Neural progenitor cell (in vitro differentiated cells): ENCODE measurements around the gene RBFOX1. TPM values are rescaled to one million over a fixed set of nuclear protein-coding genes. Genes with fewer than 3 reads are reported as not detected.

Experiments
- DNase-seq: peaks from one replicate; pipeline ENCODE4 v3.0.0-alpha.2; 2016; ENCODE audit warnings: low spot score
- H2AFZ ChIP-seq: fragments of 200-600 bp; sonication (generic); replicated peaks from 2 replicates; pipeline ENCODE4 v1.6.1; 2016; ENCODE audit warnings: antibody characterized with exemption
- H3F3A ChIP-seq: fragments of 200-600 bp; sonication (generic); 2 replicates; pipeline ENCODE4 v1.6.1; 2016; ENCODE audit warnings: antibody characterized with exemption, low read depth
- H3K27ac ChIP-seq: fragments of 200-600 bp; sonication (generic); 2 replicates; pipeline ENCODE4 v1.5.1; 2016; ENCODE audit warnings: mild to moderate bottlenecking
- H3K27me3 ChIP-seq: fragments of 200-600 bp; sonication (generic); 2 replicates; pipeline ENCODE4 v1.6.1; 2016; ENCODE audit warnings: mild to moderate bottlenecking, moderate library complexity
- H3K36me3 ChIP-seq: fragments of 200-600 bp; sonication (generic); 2 replicates; pipeline ENCODE4 v1.5.1; 2016
- H3K4me1 ChIP-seq: fragments of 200-600 bp; sonication (generic); 2 replicates; pipeline ENCODE4 v1.6.1; 2016; ENCODE audit warnings: mixed run types
- H3K4me2 ChIP-seq: fragments of 200-600 bp; sonication (generic); 2 replicates; pipeline ENCODE4 v1.6.1; 2016
- H3K4me3 ChIP-seq: fragments of 200-600 bp; sonication (generic); 2 replicates; pipeline ENCODE4 v1.5.1; 2016
- H3K79me2 ChIP-seq: fragments of 200-600 bp; sonication (generic); 2 replicates; pipeline ENCODE4 v1.6.1; 2016; ENCODE audit warnings: low read depth
- H3K9ac ChIP-seq: fragments of 200-600 bp; sonication (generic); 2 replicates; pipeline ENCODE4 v1.6.1; 2016
- H3K9me3 ChIP-seq: fragments of 200-600 bp; sonication (generic); 2 replicates; pipeline ENCODE4 v1.5.1; 2016; ENCODE audit warnings: low read depth
- H4K20me1 ChIP-seq: fragments of 200-600 bp; sonication (generic); 2 replicates; pipeline ENCODE4 v1.6.1; 2016; ENCODE audit warnings: low read depth
- H3K27ac Mint-ChIP-seq: 3 replicates; pipeline ENCODE4 v1.8.0; 2021; ENCODE audit warnings: mixed read lengths
- H3K27me3 Mint-ChIP-seq: 2 replicates; pipeline ENCODE4 v1.8.0; 2022; ENCODE audit warnings: low read depth, mild to moderate bottlenecking, inconsistent platforms, moderate library complexity, mixed read lengths; ENCODE audit not compliant: insufficient read depth
- H3K36me3 Mint-ChIP-seq: 3 replicates; pipeline ENCODE4 v1.8.0; 2021; ENCODE audit warnings: mixed read lengths
- H3K4me1 Mint-ChIP-seq: 3 replicates; pipeline ENCODE4 v1.8.0; 2021; ENCODE audit warnings: mixed read lengths
- H3K4me3 Mint-ChIP-seq: 3 replicates; pipeline ENCODE4 v1.8.0; 2021; ENCODE audit warnings: mild to moderate bottlenecking, moderate library complexity, mixed read lengths
- H3K9me3 Mint-ChIP-seq: 3 replicates; pipeline ENCODE4 v1.8.0; 2020; ENCODE audit warnings: mixed read lengths
- EZH2 ChIP-seq: fragments of 200-600 bp; sonication (generic); IDR thresholded peaks from 2 replicates; pipeline ENCODE4 v1.6.1; 2017; ENCODE audit warnings: antibody characterized with exemption, mild to moderate bottlenecking, moderate library complexity
- EZH2phosphoT487 ChIP-seq: fragments of 200-600 bp; sonication (generic); IDR thresholded peaks from 2 replicates; pipeline ENCODE4 v1.6.1; 2017; ENCODE audit warnings: antibody characterized with exemption
- total RNA-seq: library from RNA; depleted of rRNA; stranded (reverse); fragments of >200 nt; gene quantifications from 2 replicates; pipeline ENCODE4 v1.2.3, GENCODE V29; 2015; ENCODE audit warnings: low replicate concordance
- TF ChIP-seq, protein P1 (sequence below): fragments of 200-600 bp; sonication (generic); IDR thresholded peaks from 2 replicates; pipeline ENCODE4 v1.5.1; 2017; ENCODE audit warnings: antibody characterized with exemption, mild to moderate bottlenecking

Gene RBFOX1
- total RNA-seq, 1 donor from 2014 or later, result 1.2 TPM

DNA sequence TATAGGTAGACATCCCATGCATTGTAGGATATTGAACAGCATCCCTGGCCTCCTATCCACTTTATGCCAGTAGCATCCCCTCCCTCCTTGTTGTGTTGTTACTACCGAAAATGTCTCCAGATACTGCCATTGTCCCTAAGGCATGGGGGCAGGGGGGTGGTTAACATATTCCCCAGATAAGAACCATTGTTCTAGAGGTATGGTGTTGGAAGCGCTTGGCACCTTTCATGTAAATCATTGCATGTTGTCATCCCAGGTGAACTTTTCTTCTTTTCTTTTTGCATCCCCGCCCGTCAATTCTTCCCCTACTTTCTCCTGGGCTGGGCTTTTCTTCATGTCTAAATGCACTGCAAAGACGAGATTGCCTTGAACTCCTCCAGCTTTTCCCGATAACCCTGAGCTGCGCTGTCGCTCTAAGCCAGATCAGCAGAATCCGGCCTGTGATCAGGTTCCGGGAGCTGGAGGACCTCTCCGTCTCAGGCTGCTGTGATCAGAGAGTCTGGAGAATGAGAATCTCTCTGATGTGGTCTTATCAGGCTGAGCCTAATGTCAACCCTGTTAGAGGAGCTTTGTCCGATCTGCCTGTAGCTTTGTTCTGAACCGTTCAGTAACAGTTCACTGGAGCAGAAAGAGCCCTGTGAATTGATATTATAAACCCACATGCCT is 76.2 kb downstream of the RBFOX1 start:
- no peak overlapping the region for H3K27ac ChIP-seq
- no peak overlapping the region for H2AFZ ChIP-seq
- TF ChIP-seq, protein P1, sequence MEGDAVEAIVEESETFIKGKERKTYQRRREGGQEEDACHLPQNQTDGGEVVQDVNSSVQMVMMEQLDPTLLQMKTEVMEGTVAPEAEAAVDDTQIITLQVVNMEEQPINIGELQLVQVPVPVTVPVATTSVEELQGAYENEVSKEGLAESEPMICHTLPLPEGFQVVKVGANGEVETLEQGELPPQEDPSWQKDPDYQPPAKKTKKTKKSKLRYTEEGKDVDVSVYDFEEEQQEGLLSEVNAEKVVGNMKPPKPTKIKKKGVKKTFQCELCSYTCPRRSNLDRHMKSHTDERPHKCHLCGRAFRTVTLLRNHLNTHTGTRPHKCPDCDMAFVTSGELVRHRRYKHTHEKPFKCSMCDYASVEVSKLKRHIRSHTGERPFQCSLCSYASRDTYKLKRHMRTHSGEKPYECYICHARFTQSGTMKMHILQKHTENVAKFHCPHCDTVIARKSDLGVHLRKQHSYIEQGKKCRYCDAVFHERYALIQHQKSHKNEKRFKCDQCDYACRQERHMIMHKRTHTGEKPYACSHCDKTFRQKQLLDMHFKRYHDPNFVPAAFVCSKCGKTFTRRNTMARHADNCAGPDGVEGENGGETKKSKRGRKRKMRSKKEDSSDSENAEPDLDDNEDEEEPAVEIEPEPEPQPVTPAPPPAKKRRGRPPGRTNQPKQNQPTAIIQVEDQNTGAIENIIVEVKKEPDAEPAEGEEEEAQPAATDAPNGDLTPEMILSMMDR, result no peak
- no peak for TF ChIP-seq EZH2
- TF ChIP-seq EZH2phosphoT487, result no peak
- no peaks in the 10 kb centered on the region for H3K36me3 ChIP-seq
- peak; percentile 7 for DNase-seq
- H4K20me1 ChIP-seq, result no peaks in the 10 kb centered on the region
- H3K4me1 Mint-ChIP-seq, result peaks cover 35% of the 10 kb centered on the region
- no peaks in the 10 kb centered on the region for H3K4me1 ChIP-seq
- no peaks in the 10 kb centered on the region for H3K9me3 ChIP-seq
- H3K4me2 ChIP-seq, result no peak overlapping the region
- H3K4me3 Mint-ChIP-seq, result peak overlapping the region; percentile 53
- H3K36me3 Mint-ChIP-seq, result no peaks in the 10 kb centered on the region
- H3K27ac Mint-ChIP-seq, result peak overlapping the region; percentile 67
- H3K9me3 Mint-ChIP-seq, result peaks cover 2% of the 10 kb centered on the region
- H3K27me3 ChIP-seq, result no peaks in the 10 kb centered on the region
- no peak overlapping the region for H3K9ac ChIP-seq
- no peaks in the 10 kb centered on the region for H3K79me2 ChIP-seq
- H3F3A ChIP-seq, result no peaks in the 10 kb centered on the region
- H3K27me3 Mint-ChIP-seq, result peaks cover 13% of the 10 kb centered on the region
- H3K4me3 ChIP-seq, result no peak overlapping the region

DNA sequence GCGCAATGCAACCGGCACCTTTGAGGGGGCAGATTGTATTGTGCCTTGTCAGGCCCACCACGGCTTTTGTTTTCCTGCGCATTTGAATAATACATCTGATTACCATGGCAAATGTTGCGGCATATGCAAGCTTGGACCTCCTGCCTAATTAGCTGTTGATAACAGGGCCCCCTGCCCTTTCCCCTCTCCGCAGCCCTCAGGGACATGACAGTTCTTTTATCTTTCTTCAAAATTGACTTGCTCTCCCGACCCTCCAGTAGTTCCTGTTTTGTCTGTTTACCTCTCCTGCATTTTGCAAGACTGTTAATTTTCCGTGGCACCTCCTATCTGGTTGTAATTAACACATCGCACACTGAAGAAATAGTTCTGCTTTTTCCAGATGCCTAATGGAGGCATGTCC is 86.8 kb downstream of the RBFOX1 start:
- Mint-ChIP-seq H3K4me3 (no peak overlapping the region), H3K9me3 (no peaks in the 10 kb centered on the region), H3K27me3 (no peaks in the 10 kb centered on the region), H3K36me3 (no peaks in the 10 kb centered on the region), H3K4me1 (peaks cover 33% of the 10 kb centered on the region), H3K27ac (no peak overlapping the region)
- no peak overlapping the region for H3K4me2 ChIP-seq
- no peaks in the 10 kb centered on the region for H3K79me2 ChIP-seq
- H3K36me3 ChIP-seq, result no peaks in the 10 kb centered on the region
- H3K27ac ChIP-seq, result no peak overlapping the region
- no peak for TF ChIP-seq EZH2phosphoT487
- TF ChIP-seq, protein P1, result no peak
- TF ChIP-seq EZH2, result no peak
- peak; percentile 20 for DNase-seq
- H3K9ac ChIP-seq, result no peak overlapping the region
- no peaks in the 10 kb centered on the region for H3K9me3 ChIP-seq
- H3K4me3 ChIP-seq, result no peak overlapping the region
- H3K27me3 ChIP-seq, result no peaks in the 10 kb centered on the region
- H2AFZ ChIP-seq, result no peak overlapping the region
- H3F3A ChIP-seq, result no peaks in the 10 kb centered on the region
- peaks cover 8% of the 10 kb centered on the region for H3K4me1 ChIP-seq
- no peaks in the 10 kb centered on the region for H4K20me1 ChIP-seq

GRCh38 chr16:7420079-7420478 is 87.4 kb downstream of the RBFOX1 start:
- H3K27me3 Mint-ChIP-seq, result no peaks in the 10 kb centered on the region
- DNase-seq, result no peak
- Histone ChIP-seq H3K4me2 (no peak overlapping the region), H3K79me2 (no peaks in the 10 kb centered on the region), H3K27ac (no peak overlapping the region), H3F3A (no peaks in the 10 kb centered on the region), H4K20me1 (no peaks in the 10 kb centered on the region), H2AFZ (no peak overlapping the region), H3K9ac (no peak overlapping the region), H3K36me3 (no peaks in the 10 kb centered on the region), H3K4me1 (peaks cover 8% of the 10 kb centered on the region), H3K4me3 (no peak overlapping the region), H3K27me3 (no peaks in the 10 kb centered on the region), H3K9me3 (no peaks in the 10 kb centered on the region)
- H3K27ac Mint-ChIP-seq, result no peak overlapping the region
- no peaks in the 10 kb centered on the region for H3K36me3 Mint-ChIP-seq
- H3K4me1 Mint-ChIP-seq, result peaks cover 33% of the 10 kb centered on the region
- no peaks in the 10 kb centered on the region for H3K9me3 Mint-ChIP-seq
- TF ChIP-seq EZH2phosphoT487 (no peak), EZH2 (no peak)
- TF ChIP-seq, protein P1, result no peak
- no peak overlapping the region for H3K4me3 Mint-ChIP-seq
